IMR-90 (cell line): Measurements from ENCODE around the gene TEX52. TPM values are rescaled to one million over a fixed set of nuclear protein-coding genes. Genes with fewer than 3 reads are reported as not detected.

Experiments used
- ATAC-seq: fragments of 200-7000 bp; cut with Tn5 transposase; 2 replicates; pipeline ENCODE4 v1.9.1; 2020; ENCODE audit warnings: low read depth, mild to moderate bottlenecking, moderate library complexity
- BruUV-seq: library from RNA; stranded (reverse); fragments of 400-500 nt; replicated peaks from 2 replicates; lab custom pipeline; 2021; lab: Mats Ljungman, UMichigan
- CTCF ChIA-PET: fragments of 300-600 bp; formaldehyde crosslinking; extraction: SDS; loops from one replicate; lab custom pipeline; 2021; ENCODE audit warnings: antibody characterized with exemption; lab: Yijun Ruan, JAX
- POLR2A ChIA-PET: fragments of 300-600 bp; sonication (Branson Sonifier 250); formaldehyde crosslinking; loops from one replicate; lab custom pipeline; 2022; ENCODE audit warnings: antibody characterized with exemption; ENCODE audit not compliant: unreplicated experiment; lab: Charles Lee
- DNase-seq: peaks from one replicate; pipeline ENCODE4 v3.0.0; 2013
- H2AFZ ChIP-seq: replicated peaks from 2 replicates; pipeline ENCODE3; 2013; ENCODE audit warnings: low read length, mild to moderate bottlenecking; ENCODE audit not compliant: poor library complexity
- H2AK5ac ChIP-seq: 2 replicates; pipeline ENCODE4 v1.6.1; 2013; ENCODE audit warnings: low read depth, low read length, inconsistent platforms
- H2AK9ac ChIP-seq: replicated peaks from 2 replicates; pipeline ENCODE3; 2013; ENCODE audit warnings: mild to moderate bottlenecking, low read depth, low read length, moderate library complexity; ENCODE audit not compliant: poor library complexity
- H2BK120ac ChIP-seq: 2 replicates; pipeline ENCODE4 v1.6.1; 2013; ENCODE audit warnings: low read depth, low read length, inconsistent platforms
- H2BK15ac ChIP-seq: 3 replicates; pipeline ENCODE4 v1.6.1; 2013; ENCODE audit warnings: low read depth, low read length, inconsistent platforms
- H2BK20ac ChIP-seq: 2 replicates; pipeline ENCODE4 v1.6.1; 2013; ENCODE audit warnings: low read depth, mild to moderate bottlenecking, inconsistent platforms, low read length, moderate library complexity
- H2BK5ac ChIP-seq: 2 replicates; pipeline ENCODE4 v1.6.1; 2013; ENCODE audit warnings: mild to moderate bottlenecking, low read depth, low read length, inconsistent platforms; ENCODE audit not compliant: poor library complexity, severe bottlenecking
- H3K14ac ChIP-seq: replicated peaks from 2 replicates; pipeline ENCODE4 v1.6.1; 2013; ENCODE audit warnings: low read depth, low read length, inconsistent platforms
- H3K18ac ChIP-seq: 2 replicates; pipeline ENCODE4 v1.6.1; 2013; ENCODE audit warnings: low read depth, low read length, control low read depth
- H3K23ac ChIP-seq: 2 replicates; pipeline ENCODE4 v1.6.1; 2013; ENCODE audit warnings: low read depth, low read length, inconsistent platforms
- H3K27ac ChIP-seq: 2 replicates; pipeline ENCODE4 v1.5.1; 2013; ENCODE audit warnings: mild to moderate bottlenecking, control low read depth, low read length; ENCODE audit not compliant: insufficient read depth
- H3K27me3 ChIP-seq: 2 replicates; pipeline ENCODE4 v1.6.1; 2013; ENCODE audit warnings: low read length; ENCODE audit not compliant: control insufficient read depth, insufficient read depth
- H3K36me3 ChIP-seq: 2 replicates; pipeline ENCODE4 v1.6.1; 2013; ENCODE audit warnings: low read length, mixed read lengths; ENCODE audit not compliant: control insufficient read depth, insufficient read depth
- H3K4ac ChIP-seq: 2 replicates; pipeline ENCODE4 v1.6.1; 2013; ENCODE audit warnings: low read depth, low read length, inconsistent platforms
- H3K4me1 ChIP-seq: 2 replicates; pipeline ENCODE4 v1.6.1; 2013; ENCODE audit warnings: low read length, mixed read lengths; ENCODE audit not compliant: control insufficient read depth, insufficient read depth
- H3K4me2 ChIP-seq: 2 replicates; pipeline ENCODE4 v1.6.1; 2013; ENCODE audit warnings: low read depth, mild to moderate bottlenecking, control low read depth, low read length, moderate library complexity
- H3K4me3 ChIP-seq: 2 replicates; pipeline ENCODE4 v1.5.1; 2013; ENCODE audit warnings: low read depth, mild to moderate bottlenecking, control low read depth, low read length, moderate library complexity; ENCODE audit not compliant: insufficient read depth
- H3K56ac ChIP-seq: 2 replicates; pipeline ENCODE4 v1.6.1; 2013; ENCODE audit warnings: low read length, inconsistent platforms; ENCODE audit not compliant: insufficient read depth; ENCODE audit errors: extremely low read depth
- H3K79me1 ChIP-seq, 2 experiments: 2 replicates each; pipeline ENCODE4 v1.6.1; 2013; ENCODE audit warnings: low read length in 2 of 2, inconsistent platforms in 1 of 2, low read depth in 1 of 2
- H3K9ac ChIP-seq: 2 replicates; pipeline ENCODE4 v1.6.1; 2013; ENCODE audit warnings: low read depth, low read length, control low read depth
- H3K9me1 ChIP-seq: 2 replicates; pipeline ENCODE4 v1.6.1; 2013; ENCODE audit warnings: low read length, inconsistent platforms; ENCODE audit not compliant: insufficient read depth
- H3K9me3 ChIP-seq: 2 replicates; pipeline ENCODE4 v1.6.1; 2013; ENCODE audit warnings: low read length; ENCODE audit not compliant: control insufficient read depth, insufficient read depth
- H4K20me1 ChIP-seq: 2 replicates; pipeline ENCODE4 v1.6.1; 2013; ENCODE audit warnings: low read length, inconsistent platforms; ENCODE audit not compliant: insufficient read depth
- H4K5ac ChIP-seq: 2 replicates; pipeline ENCODE4 v1.6.1; 2013; ENCODE audit warnings: mild to moderate bottlenecking, low read depth, low read length, control low read depth
- H4K8ac ChIP-seq, 2 experiments: 2 replicates each; pipeline ENCODE4 v1.6.1; 2013; ENCODE audit warnings: low read depth in 2 of 2, low read length in 2 of 2, control low read depth in 1 of 2, inconsistent platforms in 1 of 2
- H4K91ac ChIP-seq: 2 replicates; pipeline ENCODE4 v1.6.1; 2013; ENCODE audit warnings: low read depth, low read length, inconsistent platforms; ENCODE audit not compliant: insufficient read depth
- CTCF ChIP-seq: conservative IDR thresholded peaks from 2 replicates; pipeline ENCODE4 v1.5.1; 2012; ENCODE audit warnings: mild to moderate bottlenecking, low read depth, low read length, improper control_type of control experiment
- MAZ ChIP-seq: IDR thresholded peaks from 2 replicates; pipeline ENCODE4 v1.6.1; 2012; ENCODE audit warnings: low read depth, mild to moderate bottlenecking, low read length, improper control_type of control experiment, moderate library complexity, borderline replicate concordance
- MXI1 ChIP-seq: IDR thresholded peaks from 2 replicates; pipeline ENCODE4 v1.6.1; 2012; ENCODE audit warnings: low read depth, mild to moderate bottlenecking, low read length, moderate library complexity, borderline replicate concordance
- NFE2L2 ChIP-seq: fragments of 150-350 bp; IDR thresholded peaks from 2 replicates; pipeline ENCODE4 v1.6.1; 2016; ENCODE audit warnings: low read depth, mild to moderate bottlenecking, low read length
- POLR2A ChIP-seq: IDR thresholded peaks from 2 replicates; pipeline ENCODE4 v1.6.1; 2012; ENCODE audit warnings: mild to moderate bottlenecking, low read depth, low read length
- RAD21 ChIP-seq: IDR thresholded peaks from 2 replicates; pipeline ENCODE4 v1.6.1; 2012; ENCODE audit warnings: low read length, improper control_type of control experiment
- RCOR1 ChIP-seq: IDR thresholded peaks from 2 replicates; pipeline ENCODE4 v1.6.1; 2012; ENCODE audit warnings: mild to moderate bottlenecking, low read length, improper control_type of control experiment; ENCODE audit not compliant: insufficient replicate concordance
- RFX5 ChIP-seq: IDR thresholded peaks from 2 replicates; pipeline ENCODE4 v1.8.0; 2012; ENCODE audit warnings: low read depth, mild to moderate bottlenecking, low read length, moderate library complexity
- WGBS, 2 experiments: methylation state at CpG; one replicate each; pipeline versions ENCODE4 v1.1.5 to v1.1.7; 2013; ENCODE audit warnings: missing lambda C conversion rate in 2 of 2; ENCODE audit not compliant: insufficient read length in 1 of 2; ENCODE audit errors: extremely low coverage in 2 of 2; 5-methylcytosine and 5-hydroxymethylcytosine counted together
- dilution Hi-C: fragments of 300-500 bp; cut with HindIII; formaldehyde crosslinking; loops from one replicate; pipeline ENCODE4 v1.14.3; 2018; ENCODE audit warnings: low sequenced_read_pairs; ENCODE audit not compliant: unreplicated experiment
- in situ Hi-C: fragments of 300-500 bp; cut with MboI; formaldehyde crosslinking; loops from 3 replicates; pipeline ENCODE4 v1.14.3; 2019; ENCODE audit warnings: low sequenced_read_pairs, inconsistent platforms, mixed read lengths
- intact Hi-C: fragments of 100-400 bp; cut with micrococcal nuclease; formaldehyde crosslinking; loops from 2 replicates; pipeline ENCODE4 v1.10.0; 2022
- polyA plus RNA-seq, 3 experiments: library from polyadenylated mRNA; depleted of rRNA; stranded (reverse); fragments of >200 nt; gene quantifications; 2 replicates each; pipeline ENCODE4 v1.2.3, GENCODE V29; 2012; ENCODE audit warnings: low replicate concordance in 1 of 3
- total RNA-seq: library from RNA; depleted of rRNA; stranded (reverse); fragments of >200 nt; gene quantifications from 2 replicates; pipeline ENCODE4 v1.2.3, GENCODE V29; 2012
- TF ChIP-seq, protein P1 (sequence below): fragments of 150-350 bp; IDR thresholded peaks from 2 replicates; pipeline ENCODE4 v1.6.1; 2016; ENCODE audit warnings: low read depth, mild to moderate bottlenecking, low read length, moderate library complexity, borderline replicate concordance

Gene TEX52
- total and polyA plus RNA-seq, 2 of the 4 experiments (the other 2 are of a cell fraction), result not detected

GRCh38 chr12:2841056-2841650 is 15.7 kb downstream of the TEX52 start:
- Histone ChIP-seq H3K18ac (no peak overlapping the region), H2BK15ac (no peak overlapping the region), H3K14ac (no peak overlapping the region), H3K9me3 (no peaks in the 10 kb centered on the region), H4K20me1 (no peaks in the 10 kb centered on the region), H3K4me2 (no peak overlapping the region), H3K56ac (no peak overlapping the region), H2AK9ac (no peak overlapping the region), H3K9me1 (peaks cover 10% of the 10 kb centered on the region), H4K8ac (no peak overlapping the region), H2AK5ac (no peak overlapping the region), H3K23ac (no peak overlapping the region), H3K36me3 (no peaks in the 10 kb centered on the region; the same call in 1 of the 2 replicates), H2AFZ (no peak overlapping the region), H3K4me1 (peaks cover 9% of the 10 kb centered on the region), H3K79me1 (no peaks in the 10 kb centered on the region), H2BK20ac (no peak overlapping the region), H2BK120ac (no peak overlapping the region), H3K4ac (no peak overlapping the region), H3K9ac (no peak overlapping the region), H3K27ac (no peak overlapping the region), H4K91ac (no peak overlapping the region), H3K27me3 (no peaks in the 10 kb centered on the region), H2BK5ac (no peak overlapping the region), H4K5ac (no peak overlapping the region), H3K4me3 (no peak overlapping the region)
- in situ Hi-C loops (no loop called here), intact Hi-C loops (no loop called here), dilution Hi-C loops (no loop called here)
- CTCF ChIA-PET, result no interaction called here
- DNase-seq, result no peak
- TF ChIP-seq MXI1, result no peak
- TF ChIP-seq POLR2A, result no peak
- TF ChIP-seq NFE2L2, result no peak
- TF ChIP-seq RCOR1, result no peak
- TF ChIP-seq MAZ, result no peak
- TF ChIP-seq RAD21, result no peak
- TF ChIP-seq, protein P1, sequence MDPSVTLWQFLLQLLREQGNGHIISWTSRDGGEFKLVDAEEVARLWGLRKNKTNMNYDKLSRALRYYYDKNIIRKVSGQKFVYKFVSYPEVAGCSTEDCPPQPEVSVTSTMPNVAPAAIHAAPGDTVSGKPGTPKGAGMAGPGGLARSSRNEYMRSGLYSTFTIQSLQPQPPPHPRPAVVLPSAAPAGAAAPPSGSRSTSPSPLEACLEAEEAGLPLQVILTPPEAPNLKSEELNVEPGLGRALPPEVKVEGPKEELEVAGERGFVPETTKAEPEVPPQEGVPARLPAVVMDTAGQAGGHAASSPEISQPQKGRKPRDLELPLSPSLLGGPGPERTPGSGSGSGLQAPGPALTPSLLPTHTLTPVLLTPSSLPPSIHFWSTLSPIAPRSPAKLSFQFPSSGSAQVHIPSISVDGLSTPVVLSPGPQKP, result no peak
- no peak for TF ChIP-seq RFX5
- TF ChIP-seq CTCF, result no peak
- POLR2A ChIA-PET, result no interaction called here
- BruUV-seq, result no TSS peak
- no peak for ATAC-seq
- 67% methylated on average over 3 of the region's 9 CpGs; no CpG with 5 or more reads in 1 of the 2 experiments for WGBS, 2 experiments
